Fibroblast of villous mesenchyme (primary cell): Measurements from ENCODE around the gene MTHFD2. TPM values are rescaled to one million over a fixed set of nuclear protein-coding genes. Genes with fewer than 3 reads are reported as not detected.

Experiments used
- DNase-seq: peaks from one replicate; pipeline ENCODE4 v3.0.0-alpha.2; 2010; ENCODE audit warnings: low read depth
- H3K4me3 ChIP-seq: 2 replicates; pipeline ENCODE4 v1.5.1; 2011; ENCODE audit warnings: low read depth, mild to moderate bottlenecking, low read length
- total RNA-seq: library from RNA; depleted of rRNA; stranded (reverse); fragments of >200 nt; gene quantifications from 2 replicates; pipeline ENCODE4 v1.2.3, GENCODE V29; 2012
- TF ChIP-seq, protein P1 (sequence below): IDR thresholded peaks from 2 replicates; pipeline ENCODE4 v1.5.1; 2012; ENCODE audit warnings: low read depth, mild to moderate bottlenecking, low read length; ENCODE audit not compliant: insufficient read depth

MTHFD2 gene
- total RNA-seq, 1 donor, result 174 TPM

DNA sequence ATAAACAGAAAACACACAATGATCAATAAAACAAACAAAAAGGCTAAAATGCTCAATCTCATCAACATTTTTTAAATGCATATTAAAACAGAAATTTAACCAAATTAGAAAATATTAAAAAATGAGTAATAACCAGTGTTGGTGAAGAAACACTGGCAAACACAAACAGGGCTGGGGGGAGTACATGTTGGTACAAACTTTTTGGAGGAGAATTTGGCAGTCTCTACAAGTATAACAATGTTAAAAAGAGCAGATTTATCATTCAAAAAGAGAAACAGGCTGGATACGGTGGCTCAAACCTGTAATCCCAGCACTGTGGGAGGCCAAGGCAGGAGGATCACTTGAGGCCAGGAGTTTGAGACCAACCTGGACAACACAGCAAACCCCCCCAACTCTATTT lies 33.7 kb upstream of the MTHFD2 start:
- H3K4me3 ChIP-seq, result no peak overlapping the region
- TF ChIP-seq, protein P1, sequence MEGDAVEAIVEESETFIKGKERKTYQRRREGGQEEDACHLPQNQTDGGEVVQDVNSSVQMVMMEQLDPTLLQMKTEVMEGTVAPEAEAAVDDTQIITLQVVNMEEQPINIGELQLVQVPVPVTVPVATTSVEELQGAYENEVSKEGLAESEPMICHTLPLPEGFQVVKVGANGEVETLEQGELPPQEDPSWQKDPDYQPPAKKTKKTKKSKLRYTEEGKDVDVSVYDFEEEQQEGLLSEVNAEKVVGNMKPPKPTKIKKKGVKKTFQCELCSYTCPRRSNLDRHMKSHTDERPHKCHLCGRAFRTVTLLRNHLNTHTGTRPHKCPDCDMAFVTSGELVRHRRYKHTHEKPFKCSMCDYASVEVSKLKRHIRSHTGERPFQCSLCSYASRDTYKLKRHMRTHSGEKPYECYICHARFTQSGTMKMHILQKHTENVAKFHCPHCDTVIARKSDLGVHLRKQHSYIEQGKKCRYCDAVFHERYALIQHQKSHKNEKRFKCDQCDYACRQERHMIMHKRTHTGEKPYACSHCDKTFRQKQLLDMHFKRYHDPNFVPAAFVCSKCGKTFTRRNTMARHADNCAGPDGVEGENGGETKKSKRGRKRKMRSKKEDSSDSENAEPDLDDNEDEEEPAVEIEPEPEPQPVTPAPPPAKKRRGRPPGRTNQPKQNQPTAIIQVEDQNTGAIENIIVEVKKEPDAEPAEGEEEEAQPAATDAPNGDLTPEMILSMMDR, result no peak
- DNase-seq, result no peak

DNA sequence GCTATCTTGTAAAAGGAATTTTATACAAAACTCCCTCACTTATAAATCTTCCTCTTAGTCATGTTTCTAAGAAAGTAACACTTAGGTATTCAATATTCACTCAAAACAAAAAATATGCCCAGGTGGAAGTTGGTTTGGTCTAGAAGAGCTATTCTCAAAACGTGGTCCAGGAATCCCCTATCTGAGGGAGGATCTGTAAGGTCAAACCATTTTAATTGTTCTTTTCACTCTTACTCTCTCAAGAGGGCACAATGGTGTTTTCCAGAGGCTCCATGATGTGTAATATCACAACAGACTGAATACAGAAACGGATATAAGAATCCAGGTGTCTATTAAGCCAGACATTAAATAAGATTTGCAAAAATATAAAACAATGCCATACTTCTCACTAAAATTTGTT lies 29.7 kb upstream of the MTHFD2 start:
- DNase-seq, result no peak
- TF ChIP-seq, protein P1, result no peak
- H3K4me3 ChIP-seq, result no peak overlapping the region

DNA sequence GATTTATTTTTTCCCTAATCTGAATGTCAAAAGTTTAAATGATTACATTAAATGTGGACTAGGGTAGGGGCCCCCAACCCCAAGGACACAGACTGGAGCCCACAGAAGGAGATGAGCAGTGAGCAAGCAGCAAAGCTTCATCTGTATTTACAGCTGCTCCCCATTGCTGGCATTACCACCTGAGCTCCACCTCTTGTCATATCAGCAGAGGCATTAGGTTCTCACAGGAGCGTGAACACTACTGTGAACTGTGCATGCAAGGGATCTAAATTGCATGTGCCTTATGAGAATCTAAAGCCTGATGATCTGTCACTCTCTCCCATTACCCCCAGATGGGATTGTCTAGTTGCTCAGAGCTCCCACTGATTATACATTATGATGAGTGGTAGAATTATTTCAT lies 23.5 kb upstream of the MTHFD2 start:
- TF ChIP-seq, protein P1, result no peak
- no peak overlapping the region for H3K4me3 ChIP-seq
- no peak for DNase-seq

DNA sequence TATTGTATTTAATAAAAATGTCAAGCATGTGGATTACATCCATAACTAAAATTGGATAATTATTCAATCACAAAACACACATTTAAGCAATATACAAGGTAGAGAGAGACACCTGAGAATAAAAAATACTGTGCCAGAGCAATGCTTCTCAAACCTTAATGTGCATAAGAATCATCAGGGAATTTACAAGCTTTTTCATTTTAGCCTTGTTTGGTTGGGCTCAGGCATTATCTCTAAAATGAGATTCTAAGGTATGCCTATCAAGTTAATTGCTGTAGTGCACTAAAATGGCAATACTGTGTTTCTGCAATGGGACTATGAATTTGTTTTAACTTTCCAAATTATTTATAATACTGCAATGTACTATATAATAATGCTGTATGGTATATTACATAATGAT lies 20.7 kb upstream of the MTHFD2 start:
- TF ChIP-seq, protein P1, result no peak
- DNase-seq, result no peak
- peak overlapping the region; percentile 86 for H3K4me3 ChIP-seq

DNA sequence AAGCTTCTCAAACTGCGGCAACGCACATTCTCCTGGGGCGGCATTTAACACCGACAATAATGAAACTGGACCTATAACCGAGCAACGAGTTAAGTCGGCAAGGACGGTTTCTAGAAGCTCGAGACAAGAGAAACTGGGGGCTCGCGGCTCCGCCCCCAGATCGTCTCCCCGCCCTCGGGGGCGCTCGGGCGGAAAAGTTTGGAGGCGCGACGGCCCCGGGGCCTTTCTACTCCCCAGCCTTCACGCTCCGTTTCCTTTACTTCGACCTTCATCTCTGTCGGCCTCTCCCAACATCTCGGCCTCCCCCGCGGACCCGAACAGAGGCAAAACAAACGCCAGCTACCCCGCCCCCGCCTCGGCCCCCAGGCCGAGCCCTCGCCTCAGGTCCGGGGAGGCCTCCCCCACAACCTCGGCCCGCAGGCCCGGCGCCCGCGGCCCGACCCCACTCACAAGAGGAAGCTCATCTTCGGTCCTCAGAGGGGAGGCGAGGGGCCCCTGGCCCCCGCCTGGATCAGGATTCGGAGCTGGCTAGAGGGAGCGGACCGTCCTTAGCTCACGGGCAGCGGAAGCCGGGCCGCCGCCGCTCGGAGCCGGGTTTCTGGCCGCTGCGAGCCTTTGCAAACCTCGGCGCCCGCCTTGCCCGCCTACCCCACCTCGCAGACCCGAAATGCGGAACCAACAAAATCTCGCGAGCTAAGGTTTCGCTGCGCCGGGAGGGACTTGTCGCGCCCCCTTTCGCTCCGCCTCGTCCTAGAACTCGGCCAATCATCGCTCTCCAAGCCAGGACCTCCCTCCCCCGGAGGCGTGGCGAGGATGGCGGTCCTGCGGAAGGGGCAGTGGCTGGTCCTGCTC lies 20.0 kb upstream of the MTHFD2 start, which contains the start of gene MOB1A:
Gene MOB1A (minus strand): TSS at position 669 of the 852 bp plus-strand sequence. CDS start 205 bp downstream, at position 464.
- TF ChIP-seq, protein P1, result no peak
- H3K4me3 ChIP-seq, result peak within 1 kb of the TSS; percentile 86
- DNase-seq, result peak; percentile 99

DNA sequence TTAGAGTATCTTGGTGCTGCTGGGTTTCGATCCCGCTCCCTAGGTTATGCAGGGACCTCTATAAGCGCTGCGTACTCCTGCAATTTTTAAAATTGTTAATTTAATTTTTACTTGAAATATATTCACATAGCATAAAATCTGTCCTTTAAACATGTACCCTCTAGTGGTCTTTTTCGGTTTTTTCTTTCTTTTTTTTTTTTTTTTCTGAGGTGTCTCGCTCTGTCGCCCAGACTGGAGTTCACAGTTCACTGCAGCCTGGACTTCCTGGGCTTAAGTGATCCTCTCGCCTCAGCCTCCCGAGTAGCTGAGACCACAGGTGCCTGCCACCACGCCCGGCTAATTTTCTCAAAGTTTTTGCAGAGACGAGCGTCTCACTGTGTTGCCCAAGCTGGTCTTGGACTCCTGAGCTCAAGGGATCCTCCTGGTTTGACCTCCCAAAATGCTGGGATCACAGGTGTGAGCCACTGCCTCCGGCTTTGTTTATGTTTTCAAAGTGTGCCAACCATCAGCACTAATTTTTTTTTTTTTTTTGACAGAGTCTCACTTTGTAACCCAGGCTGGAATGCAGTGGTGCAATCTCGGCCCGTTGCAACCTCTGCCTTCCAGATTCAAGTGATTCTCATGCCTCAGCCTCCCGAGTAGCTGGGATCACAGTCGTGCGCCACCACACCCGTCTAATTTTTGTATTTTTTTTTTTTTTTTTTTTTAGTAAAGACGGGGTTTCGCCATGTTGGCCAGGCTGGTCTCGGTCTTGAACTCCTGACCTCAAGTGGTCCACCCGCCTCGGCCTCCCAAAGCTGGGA lies 19.2 kb upstream of the MTHFD2 start:
- peak overlapping the region; percentile 86 for H3K4me3 ChIP-seq
- DNase-seq, result no peak
- TF ChIP-seq, protein P1, result peak; percentile 27
